ENCODE measurements around the gene SETD7. TPM values are rescaled to one million over a fixed set of nuclear protein-coding genes. Genes with fewer than 3 reads are reported as not detected.

SETD7 gene
- total and polyA plus RNA-seq, 2 of the 4 experiments (the other 2 are of a cell fraction) = 17.0 to 46.6 TPM

DNA sequence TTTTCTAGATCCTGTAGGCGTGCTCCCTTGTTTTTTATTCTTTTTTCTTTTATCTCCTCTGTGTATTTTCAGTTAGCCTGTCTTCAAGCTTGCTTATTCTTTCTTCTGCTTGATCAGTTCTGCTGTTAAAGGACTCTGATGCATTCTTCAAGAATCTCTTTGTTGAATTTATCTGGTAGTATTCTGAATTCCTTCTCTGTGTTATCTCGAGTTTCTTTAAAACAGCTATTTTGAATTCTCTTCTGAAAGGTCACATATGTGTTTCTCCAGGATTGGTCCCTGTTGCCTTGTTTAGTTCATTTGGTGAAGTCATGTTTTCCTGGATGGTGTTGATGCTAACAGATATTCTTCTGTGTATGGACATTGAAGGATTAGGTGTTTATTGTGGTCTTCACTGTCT, 86.8 kb downstream of the SETD7 start:
- dilution Hi-C loops (cut with HindIII; ENCODE audit: low sequenced_read_pairs, unreplicated experiment) (no loop called here), in situ Hi-C loops (cut with MboI; ENCODE audit: low sequenced_read_pairs) (no loop called here), intact Hi-C loops (cut with micrococcal nuclease) (no loop called here)
- no peak overlapping the region for H3K27ac ChIP-seq (ENCODE audit: insufficient read depth, low read length)
- no peak overlapping the region for H2BK120ac ChIP-seq (ENCODE audit: low read depth, low read length)
- H3K27me3 ChIP-seq (ENCODE audit: control insufficient read depth, insufficient read depth, low read length) = no peaks in the 10 kb centered on the region
- H2BK5ac ChIP-seq (ENCODE audit: low read depth, low read length, poor library complexity, severe bottlenecking) = peak overlapping the region; percentile 50
- H3K18ac ChIP-seq (ENCODE audit: low read depth, low read length) = no peak overlapping the region; the same call in 1 of the 2 replicates
- peaks cover 3% of the 10 kb centered on the region; the same call in 1 of the 2 replicates for H3K36me3 ChIP-seq (ENCODE audit: control insufficient read depth, insufficient read depth, low read length)
- peaks cover 22 to 38% of the 10 kb centered on the region in 2 experiments for H3K79me1 ChIP-seq (ENCODE audit: low read depth in 1 of 2, low read length in 2 of 2)
- no peak overlapping the region for H4K5ac ChIP-seq (ENCODE audit: low read depth, low read length)
- peaks cover 21% of the 10 kb centered on the region; the same call in 1 of the 2 replicates for H4K20me1 ChIP-seq (ENCODE audit: insufficient read depth, low read length)
- no peak overlapping the region for H2AK5ac ChIP-seq (ENCODE audit: low read depth, low read length)
- peak; percentile 46 for ATAC-seq (ENCODE audit: low read depth)
- no peak overlapping the region for H3K4ac ChIP-seq (ENCODE audit: low read depth, low read length)
- no CpG with 5 or more reads among the region's 2 CpGs for WGBS, 2 experiments (ENCODE audit: extremely low coverage in 2 of 2, insufficient read length in 1 of 2)
- POLR2A ChIA-PET (ENCODE audit: unreplicated experiment) = no interaction called here
- H2AK9ac ChIP-seq (replicated peaks; ENCODE audit: low read depth, low read length, poor library complexity) = no peak overlapping the region
- no peaks in the 10 kb centered on the region; the same call in 1 of the 2 replicates for H3K4me1 ChIP-seq (ENCODE audit: control insufficient read depth, insufficient read depth, low read length)
- no peak overlapping the region; the same call in 1 of the 2 replicates for H3K14ac ChIP-seq (replicated peaks; ENCODE audit: low read depth, low read length)
- H3K56ac ChIP-seq (ENCODE audit: extremely low read depth, insufficient read depth, low read length) = no peak overlapping the region
- H3K4me2 ChIP-seq (ENCODE audit: low read depth, low read length) = no peak overlapping the region
- TF ChIP-seq POLR2A (IDR thresholded peaks at IDR 0.05; ENCODE audit: low read depth, low read length) (no peak), SMC3 (IDR thresholded peaks at IDR 0.05; ENCODE audit: low read depth, low read length) (no peak), MXI1 (IDR thresholded peaks at IDR 0.05; ENCODE audit: borderline replicate concordance, low read depth, low read length) (no peak), FOS (IDR thresholded peaks at IDR 0.05; ENCODE audit: low read depth, low read length) (no peak), MAZ (IDR thresholded peaks at IDR 0.05; ENCODE audit: borderline replicate concordance, low read depth, low read length) (no peak), RCOR1 (IDR thresholded peaks at IDR 0.05; ENCODE audit: insufficient replicate concordance, low read length) (no peak), CHD1 (IDR thresholded peaks at IDR 0.05; ENCODE audit: low read depth, low read length) (no peak)
- TF ChIP-seq, protein P1, sequence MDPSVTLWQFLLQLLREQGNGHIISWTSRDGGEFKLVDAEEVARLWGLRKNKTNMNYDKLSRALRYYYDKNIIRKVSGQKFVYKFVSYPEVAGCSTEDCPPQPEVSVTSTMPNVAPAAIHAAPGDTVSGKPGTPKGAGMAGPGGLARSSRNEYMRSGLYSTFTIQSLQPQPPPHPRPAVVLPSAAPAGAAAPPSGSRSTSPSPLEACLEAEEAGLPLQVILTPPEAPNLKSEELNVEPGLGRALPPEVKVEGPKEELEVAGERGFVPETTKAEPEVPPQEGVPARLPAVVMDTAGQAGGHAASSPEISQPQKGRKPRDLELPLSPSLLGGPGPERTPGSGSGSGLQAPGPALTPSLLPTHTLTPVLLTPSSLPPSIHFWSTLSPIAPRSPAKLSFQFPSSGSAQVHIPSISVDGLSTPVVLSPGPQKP (IDR thresholded peaks at IDR 0.05; ENCODE audit: borderline replicate concordance, low read depth, low read length) = no peak
- TF ChIP-seq, protein P2, sequence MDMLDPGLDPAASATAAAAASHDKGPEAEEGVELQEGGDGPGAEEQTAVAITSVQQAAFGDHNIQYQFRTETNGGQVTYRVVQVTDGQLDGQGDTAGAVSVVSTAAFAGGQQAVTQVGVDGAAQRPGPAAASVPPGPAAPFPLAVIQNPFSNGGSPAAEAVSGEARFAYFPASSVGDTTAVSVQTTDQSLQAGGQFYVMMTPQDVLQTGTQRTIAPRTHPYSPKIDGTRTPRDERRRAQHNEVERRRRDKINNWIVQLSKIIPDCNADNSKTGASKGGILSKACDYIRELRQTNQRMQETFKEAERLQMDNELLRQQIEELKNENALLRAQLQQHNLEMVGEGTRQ (IDR thresholded peaks at IDR 0.05; ENCODE audit: low read depth, low read length) = no peak
- peaks cover 8% of the 10 kb centered on the region for H3K9me3 ChIP-seq (ENCODE audit: control insufficient read depth, insufficient read depth, low read length)
- BruUV-seq (replicated peaks) = no TSS peak
- H2BK15ac ChIP-seq (ENCODE audit: low read depth, low read length) = no peak overlapping the region
- H3K23ac ChIP-seq (ENCODE audit: low read depth, low read length) = no peak overlapping the region
- peak; percentile 26 for DNase-seq
- no peak overlapping the region for H3K4me3 ChIP-seq (ENCODE audit: insufficient read depth, low read depth, low read length)
- H3K9me1 ChIP-seq (ENCODE audit: insufficient read depth, low read length) = no peaks in the 10 kb centered on the region
- no peak overlapping the region for H2AFZ ChIP-seq (replicated peaks; ENCODE audit: low read length, poor library complexity)
- H4K91ac ChIP-seq (ENCODE audit: insufficient read depth, low read depth, low read length) = no peak overlapping the region
- H2BK20ac ChIP-seq (ENCODE audit: low read depth, low read length) = no peak overlapping the region
- CTCF ChIA-PET = no interaction called here
- no peak overlapping the region for H3K9ac ChIP-seq (ENCODE audit: low read depth, low read length)
- H4K8ac ChIP-seq (ENCODE audit: low read depth in 2 of 2, low read length in 2 of 2) = no peak overlapping the region
